H9 (cell line): ENCODE measurements around the gene IL1A. TPM values are rescaled to one million over a fixed set of nuclear protein-coding genes. Genes with fewer than 3 reads are reported as not detected.

Experiments used
- DNase-seq: peaks from one replicate; pipeline ENCODE4 v3.0.0-alpha.2; 2017
- H2AFZ ChIP-seq: one replicate; pipeline ENCODE4 v1.6.1; 2013; ENCODE audit warnings: mild to moderate bottlenecking, low read length, control low read depth, moderate library complexity
- H2AK5ac ChIP-seq: 2 replicates; pipeline ENCODE4 v1.6.1; 2013; ENCODE audit warnings: low read length, control low read depth, mixed read lengths; ENCODE audit not compliant: insufficient read length
- H2BK120ac ChIP-seq: one replicate; pipeline ENCODE4 v1.6.1; 2013; ENCODE audit warnings: low read depth, mild to moderate bottlenecking, low read length, control low read depth, inconsistent platforms; ENCODE audit not compliant: poor library complexity, severe bottlenecking
- H2BK12ac ChIP-seq: 2 replicates; pipeline ENCODE4 v1.6.1; 2013; ENCODE audit warnings: low read length, control low read depth, mixed read lengths, low read depth; ENCODE audit not compliant: insufficient read length
- H2BK15ac ChIP-seq: 2 replicates; pipeline ENCODE4 v1.6.1; 2013; ENCODE audit warnings: low read depth, low read length, control low read depth
- H2BK20ac ChIP-seq: one replicate; pipeline ENCODE4 v1.6.1; 2013; ENCODE audit warnings: low read depth, mild to moderate bottlenecking, low read length, control low read depth, inconsistent platforms; ENCODE audit not compliant: poor library complexity, severe bottlenecking
- H2BK5ac ChIP-seq: 2 replicates; pipeline ENCODE4 v1.6.1; 2013; ENCODE audit warnings: low read length, control low read depth, mixed read lengths; ENCODE audit not compliant: insufficient read length
- H3K14ac ChIP-seq: 2 replicates; pipeline ENCODE4 v1.6.1; 2013; ENCODE audit warnings: low read length, control low read depth; ENCODE audit not compliant: insufficient read depth
- H3K18ac ChIP-seq: 2 replicates; pipeline ENCODE4 v1.6.1; 2013; ENCODE audit warnings: low read depth, mild to moderate bottlenecking, mixed read lengths, low read length, control low read depth; ENCODE audit not compliant: insufficient read length
- H3K23ac ChIP-seq: 2 replicates; pipeline ENCODE4 v1.6.1; 2013; ENCODE audit warnings: low read length, control low read depth, mixed read lengths, low read depth; ENCODE audit not compliant: insufficient read length
- H3K23me2 ChIP-seq: 2 replicates; pipeline ENCODE4 v1.6.1; 2013; ENCODE audit warnings: low read depth, mild to moderate bottlenecking, mixed read lengths, low read length, control low read depth; ENCODE audit not compliant: insufficient read length, poor library complexity, severe bottlenecking
- H3K27ac ChIP-seq: 2 replicates; pipeline ENCODE4 v1.5.1; 2013; ENCODE audit warnings: low read length, control low read depth, mixed read lengths, low read depth; ENCODE audit not compliant: insufficient read length
- H3K27me3 ChIP-seq: 2 replicates; pipeline ENCODE4 v1.6.1; 2013; ENCODE audit warnings: low read length, control low read depth, inconsistent platforms; ENCODE audit not compliant: insufficient read depth
- H3K4ac ChIP-seq: 2 replicates; pipeline ENCODE4 v1.6.1; 2013; ENCODE audit warnings: low read depth, mild to moderate bottlenecking, control low read depth, inconsistent platforms, low read length, moderate library complexity
- H3K4me1 ChIP-seq: 2 replicates; pipeline ENCODE4 v1.6.1; 2013; ENCODE audit warnings: low read length, control low read depth, inconsistent platforms; ENCODE audit not compliant: insufficient read depth
- H3K4me2 ChIP-seq: 2 replicates; pipeline ENCODE4 v1.6.1; 2013; ENCODE audit warnings: low read length, control low read depth, mixed read lengths; ENCODE audit not compliant: insufficient read length, insufficient read depth
- H3K56ac ChIP-seq: 2 replicates; pipeline ENCODE4 v1.6.1; 2013; ENCODE audit warnings: low read depth, mild to moderate bottlenecking, mixed read lengths, low read length, control low read depth; ENCODE audit not compliant: insufficient read length
- H3K79me1 ChIP-seq: 2 replicates; pipeline ENCODE4 v1.6.1; 2013; ENCODE audit warnings: low read depth, mild to moderate bottlenecking, moderate library complexity, low read length, control low read depth, inconsistent platforms; ENCODE audit not compliant: insufficient read depth, poor library complexity, severe bottlenecking
- H3K79me2 ChIP-seq: 2 replicates; pipeline ENCODE4 v1.6.1; 2013; ENCODE audit warnings: low read length, control low read depth, inconsistent platforms; ENCODE audit not compliant: insufficient read depth
- H3K9ac ChIP-seq: 2 replicates; pipeline ENCODE4 v1.6.1; 2013; ENCODE audit warnings: low read length, control low read depth, mixed read lengths; ENCODE audit not compliant: insufficient read length; ENCODE audit errors: extremely low read depth
- H3K9me3 ChIP-seq: one replicate; pipeline ENCODE4 v1.6.1; 2013; ENCODE audit warnings: low read depth, low read length, inconsistent platforms; ENCODE audit not compliant: control insufficient read depth
- H3T11ph ChIP-seq: one replicate; pipeline ENCODE4 v1.6.1; 2013; ENCODE audit warnings: mild to moderate bottlenecking, low read length, control low read depth, inconsistent platforms
- H4K20me1 ChIP-seq: one replicate; pipeline ENCODE4 v1.6.1; 2013; ENCODE audit not compliant: control insufficient read depth, insufficient read length, insufficient read depth
- H4K5ac ChIP-seq: 2 replicates; pipeline ENCODE4 v1.6.1; 2013; ENCODE audit warnings: low read depth, mild to moderate bottlenecking, mixed read lengths, low read length, control low read depth; ENCODE audit not compliant: insufficient read length
- H4K8ac ChIP-seq: replicated peaks from 2 replicates; pipeline ENCODE4 v1.6.1; 2013; ENCODE audit warnings: low read length, control low read depth, mixed read lengths, low read depth; ENCODE audit not compliant: insufficient read length
- H4K91ac ChIP-seq: 2 replicates; pipeline ENCODE4 v1.6.1; 2013; ENCODE audit warnings: low read depth, mild to moderate bottlenecking, moderate library complexity, mixed read lengths, low read length, control low read depth; ENCODE audit not compliant: insufficient read length
- H3K27ac Mint-ChIP-seq, 3 experiments: 2 replicates in 2 of 3; 3 replicates in 1 of 3; pipeline ENCODE4 v1.8.0; 2020 to 2021; ENCODE audit warnings: mixed read lengths in 3 of 3, mild to moderate bottlenecking in 1 of 3, moderate library complexity in 1 of 3
- H3K27me3 Mint-ChIP-seq: 2 replicates; pipeline ENCODE4 v1.8.0; 2021; ENCODE audit warnings: low read depth, mild to moderate bottlenecking, moderate library complexity, mixed read lengths
- H3K36me3 Mint-ChIP-seq, 3 experiments: 2 replicates in 2 of 3; 3 replicates in 1 of 3; pipeline ENCODE4 v1.8.0; 2020 to 2021; ENCODE audit warnings: low read depth in 3 of 3, mixed read lengths in 3 of 3; ENCODE audit not compliant: insufficient read depth in 1 of 3
- H3K4me1 Mint-ChIP-seq, 2 experiments: 2 replicates each; pipeline ENCODE4 v1.8.0; 2020; ENCODE audit warnings: mixed read lengths in 2 of 2
- H3K4me3 Mint-ChIP-seq, 2 experiments: 2 replicates in 1 of 2; 3 replicates in 1 of 2; pipeline ENCODE4 v1.8.0; 2020 to 2021; ENCODE audit warnings: mild to moderate bottlenecking in 2 of 2, mixed read lengths in 2 of 2, moderate library complexity in 1 of 2
- H3K9me3 Mint-ChIP-seq, 2 experiments: 2 replicates in 1 of 2; 3 replicates in 1 of 2; pipeline ENCODE4 v1.8.0; 2020; ENCODE audit warnings: mild to moderate bottlenecking in 2 of 2, mixed read lengths in 2 of 2, moderate library complexity in 1 of 2
- CTCF ChIP-seq: fragments of 200-600 bp; sonication (generic); conservative IDR thresholded peaks from 3 replicates; pipeline ENCODE4 v1.8.0; 2021; ENCODE audit warnings: antibody characterized with exemption, mild to moderate bottlenecking
- total RNA-seq: library from RNA; stranded (reverse); gene quantifications from 2 replicates; pipeline ENCODE4 v1.2.1, GENCODE V29; 2021

IL1A gene
- total RNA-seq, 1 experiment from 2014 or later = 0.35 TPM

- Histone ChIP-seq H3T11ph (no peak overlapping the region), H3K79me1 (no peaks in the 10 kb centered on the region), H3K79me2 (no peaks in the 10 kb centered on the region), H3K18ac (no peak overlapping the region), H2AK5ac (no peak overlapping the region), H4K5ac (no peak overlapping the region), H3K9me3 (no peaks in the 10 kb centered on the region), H3K4ac (no peak overlapping the region), H3K23ac (no peak overlapping the region), H3K27me3 (no peaks in the 10 kb centered on the region), H2BK15ac (no peak overlapping the region), H2BK12ac (no peak overlapping the region), H2BK120ac (no peak overlapping the region), H2AFZ (no peak overlapping the region), H2BK5ac (no peak overlapping the region), H2BK20ac (no peak overlapping the region), H4K8ac (no peak overlapping the region), H4K91ac (no peak overlapping the region), H3K27ac (no peak overlapping the region), H3K56ac (no peak overlapping the region), H3K14ac (no peak overlapping the region), H4K20me1 (no peaks in the 10 kb centered on the region), H3K4me1 (peaks cover 4% of the 10 kb centered on the region; the same call in 1 of the 2 replicates), H3K4me2 (no peak overlapping the region), H3K9ac (no peak overlapping the region), H3K23me2 (no peaks in the 10 kb centered on the region)
- no peak for DNase-seq
- Mint-ChIP-seq H3K27ac (no peak overlapping the region), H3K4me1 (peaks cover 22 to 27% of the 10 kb centered on the region in 2 experiments), H3K4me3 (no peak overlapping the region; a peak in 1 of 5 replicates), H3K36me3 (peaks cover 2 to 4% (median 2%) of the 10 kb centered on the region in 3 experiments; a peak in 5 of 7 replicates), H3K27me3 (peaks cover 3% of the 10 kb centered on the region; the same call in 1 of the 2 replicates), H3K9me3 (peaks cover 3 to 5% of the 10 kb centered on the region in 2 experiments; a peak in 4 of 5 replicates)
- TF ChIP-seq CTCF = no peak
Measured at GRCh38 chr2:112824694-112825085, 40.4 kb upstream of the IL1A start.
